ENCODE data around the gene SLC66A2. TPM values are rescaled to one million over a fixed set of nuclear protein-coding genes. Genes with fewer than 3 reads are reported as not detected.

Gene SLC66A2
- total and polyA plus RNA-seq, 3 donors from 2014 or later, result 72.5 to 143 (median 87.0) TPM

DNA sequence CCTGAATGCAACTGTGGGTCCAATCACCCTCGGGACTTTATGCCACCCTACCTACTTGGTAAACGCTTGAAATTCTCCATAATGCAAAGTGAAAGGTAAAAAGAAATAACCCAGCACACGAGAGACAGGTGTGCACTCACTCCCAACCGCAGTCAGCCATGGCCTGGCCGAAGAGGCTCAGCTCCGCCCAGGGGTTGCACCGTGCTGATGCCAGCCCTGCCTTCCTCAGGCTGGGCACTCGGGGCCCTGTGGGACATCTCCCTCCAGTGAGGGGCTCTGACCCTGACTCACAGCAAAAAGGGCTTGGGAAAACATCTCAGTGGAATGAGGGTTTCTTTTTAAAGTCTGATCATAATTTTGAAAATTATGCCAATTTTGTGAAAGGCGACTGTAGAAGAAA lies 13.3 kb downstream of the SLC66A2 start:
- intact Hi-C loops (cut with DNase I; ENCODE audit: low total_unique reads), result no loop called here
- no peak overlapping the region for H3K27ac ChIP-seq
- H3K36me3 ChIP-seq (ENCODE audit: low read depth, missing control alignments), result no peaks in the 10 kb centered on the region
- no peak overlapping the region for H3K4me3 ChIP-seq
- H3K27me3 ChIP-seq, result no peaks in the 10 kb centered on the region
- no peaks in the 10 kb centered on the region for H3K9me3 ChIP-seq
- TF ChIP-seq POLR2A (IDR thresholded peaks at IDR 0.05) (no peak), CTCF (IDR thresholded peaks at IDR 0.05) (no peak)
- DNase-seq, result peak; percentile 5
- 89 to 92% methylated on average over 6 to 9 of the region's 9 CpGs for WGBS, 2 donors
- peaks cover 10% of the 10 kb centered on the region for H3K4me1 ChIP-seq

DNA sequence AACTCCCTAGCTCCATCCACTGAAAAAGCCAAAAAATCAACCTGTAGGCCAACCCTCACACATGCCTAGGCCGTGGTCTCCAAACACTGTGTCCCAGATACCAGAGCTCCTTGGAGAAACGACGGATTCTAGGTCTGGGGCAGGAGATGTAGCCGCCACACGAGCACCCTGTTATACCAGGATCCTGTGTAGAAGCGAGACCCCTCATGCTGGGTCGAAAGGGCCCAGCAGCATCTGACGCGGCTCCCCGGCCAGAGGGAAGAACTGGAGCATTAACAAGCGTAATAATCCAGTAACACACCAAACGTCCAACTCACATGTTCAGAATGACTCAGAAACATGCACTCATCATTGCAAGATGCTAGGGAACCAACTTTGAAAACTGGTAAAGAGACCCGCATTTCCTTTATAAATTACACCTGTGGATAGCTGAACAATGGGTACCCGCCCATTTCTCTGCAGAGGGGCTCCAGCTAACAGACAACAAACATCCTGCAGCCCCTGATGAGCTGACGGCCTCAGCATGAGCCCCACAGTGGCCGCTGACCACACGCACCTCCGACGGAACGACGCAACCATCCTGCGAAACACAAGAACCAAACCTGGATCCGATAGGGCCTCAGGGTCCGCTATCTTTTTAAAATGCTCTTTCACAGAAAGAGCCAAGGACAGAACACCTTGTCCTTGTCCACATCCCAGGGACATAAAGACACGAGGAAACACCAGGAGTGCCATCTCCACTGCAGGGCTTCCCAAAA lies 14.2 kb downstream of the SLC66A2 start:
- H3K4me1 ChIP-seq, result peaks cover 8% of the 10 kb centered on the region
- WGBS, 2 donors, result 96% methylated on average over 25 of the region's 25 CpGs

DNA sequence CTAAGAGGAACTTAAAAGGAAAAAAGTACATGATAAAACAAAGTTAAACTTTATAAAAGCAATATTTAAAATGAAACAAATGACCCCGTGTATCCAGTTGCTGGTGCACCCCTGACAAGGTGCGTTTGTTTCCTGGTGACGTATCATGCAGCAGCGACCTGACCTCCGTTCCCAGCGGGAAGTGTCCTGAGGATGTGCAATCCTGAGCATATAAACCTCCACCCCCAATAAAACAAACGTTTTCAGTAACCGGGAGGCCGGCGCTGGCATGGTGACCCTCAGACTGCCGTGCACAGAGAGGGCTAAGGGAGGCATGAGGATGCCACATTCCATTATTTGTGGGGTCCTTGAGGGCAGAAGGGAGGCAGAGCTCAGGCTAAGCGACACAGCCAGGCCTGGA lies 14.8 kb downstream of the SLC66A2 start:
- Histone ChIP-seq H3K9me3 (no peaks in the 10 kb centered on the region), H3K27ac (no peak overlapping the region), H3K27me3 (no peaks in the 10 kb centered on the region), H3K4me1 (peaks cover 8% of the 10 kb centered on the region), H3K36me3 (ENCODE audit: low read depth, missing control alignments) (no peaks in the 10 kb centered on the region), H3K4me3 (no peak overlapping the region)
- 92 to 93% methylated on average over 10 to 12 of the region's 12 CpGs for WGBS, 2 donors
- no peak for TF ChIP-seq POLR2A (IDR thresholded peaks at IDR 0.05)
- TF ChIP-seq CTCF (IDR thresholded peaks at IDR 0.05), result no peak
- intact Hi-C loops (cut with DNase I; ENCODE audit: low total_unique reads), result no loop called here
- peak; percentile 8 for DNase-seq

More for the DNA sequence above, 14.2 kb downstream of the SLC66A2 start:
- no peak overlapping the region for H3K4me3 ChIP-seq
- peak; percentile 6 for DNase-seq
- TF ChIP-seq CTCF (IDR thresholded peaks at IDR 0.05), result no peak
- TF ChIP-seq POLR2A (IDR thresholded peaks at IDR 0.05), result no peak
- no peak overlapping the region for H3K27ac ChIP-seq
- H3K9me3 ChIP-seq, result no peaks in the 10 kb centered on the region
- intact Hi-C loops (cut with DNase I; ENCODE audit: low total_unique reads), result no loop called here
- no peaks in the 10 kb centered on the region for H3K27me3 ChIP-seq
- no peaks in the 10 kb centered on the region for H3K36me3 ChIP-seq (ENCODE audit: low read depth, missing control alignments)

DNA sequence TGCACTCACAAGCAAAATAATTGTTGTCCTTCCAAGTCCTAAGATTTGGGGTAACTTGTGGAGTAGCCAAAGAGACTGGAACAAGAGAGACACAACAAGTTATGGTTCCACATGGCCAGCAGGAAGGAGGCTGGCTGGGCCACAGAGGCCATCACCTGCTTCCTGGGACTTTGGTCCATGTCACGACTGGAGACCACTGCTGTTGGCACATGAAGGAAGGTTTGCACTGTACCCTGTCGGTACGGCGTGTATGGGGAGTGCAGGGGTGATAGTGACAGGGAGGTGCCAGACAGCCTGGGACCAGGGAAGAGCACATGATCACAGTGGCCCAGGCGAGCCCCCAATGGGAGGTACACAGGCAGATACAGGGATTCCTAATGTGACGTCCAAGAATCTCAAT lies 15.5 kb downstream of the SLC66A2 start:
- no peaks in the 10 kb centered on the region for H3K27me3 ChIP-seq
- peaks cover 2% of the 10 kb centered on the region for H3K4me1 ChIP-seq
- H3K36me3 ChIP-seq (ENCODE audit: low read depth, missing control alignments), result no peaks in the 10 kb centered on the region
- intact Hi-C loops (cut with DNase I; ENCODE audit: low total_unique reads), result no loop called here
- WGBS, 2 donors, result 95 to 96% methylated on average over 6 of the region's 6 CpGs
- no peak for DNase-seq
- H3K4me3 ChIP-seq, result no peak overlapping the region
- no peak for TF ChIP-seq POLR2A (IDR thresholded peaks at IDR 0.05)
- no peaks in the 10 kb centered on the region for H3K9me3 ChIP-seq
- H3K27ac ChIP-seq, result no peak overlapping the region

DNA sequence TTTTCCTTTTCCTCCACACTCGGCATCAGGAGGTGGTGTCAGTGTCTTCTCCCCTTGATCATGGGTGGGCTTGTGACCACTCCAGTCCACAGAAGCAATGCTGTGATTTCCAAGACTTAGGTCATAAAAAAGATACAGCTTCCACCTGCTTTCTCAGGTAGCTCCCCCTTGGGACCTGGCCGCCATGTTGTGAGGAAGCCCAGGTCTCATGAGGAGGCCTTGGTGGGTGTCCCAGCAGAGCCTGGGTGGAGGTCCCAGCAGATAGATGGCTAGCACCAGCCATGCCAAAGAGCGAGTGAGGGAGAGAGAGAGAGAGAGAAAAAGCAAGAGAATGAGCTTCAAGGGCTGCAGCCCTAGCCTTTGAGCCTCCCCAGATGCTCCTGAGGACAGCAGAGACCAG lies 16.0 kb downstream of the SLC66A2 start:
- no peak for TF ChIP-seq POLR2A (IDR thresholded peaks at IDR 0.05)
- no peaks in the 10 kb centered on the region for H3K9me3 ChIP-seq
- H3K27me3 ChIP-seq, result no peaks in the 10 kb centered on the region
- WGBS, 2 donors, result 96 to 100% methylated on average over 3 of the region's 3 CpGs
- DNase-seq, result no peak
- no peaks in the 10 kb centered on the region for H3K36me3 ChIP-seq (ENCODE audit: low read depth, missing control alignments)
- no peak overlapping the region for H3K27ac ChIP-seq
- no peaks in the 10 kb centered on the region for H3K4me1 ChIP-seq
- intact Hi-C loops (cut with DNase I; ENCODE audit: low total_unique reads), result no loop called here
- no peak overlapping the region for H3K4me3 ChIP-seq

- Histone ChIP-seq H3K9me3 (no peaks in the 10 kb centered on the region), H3K36me3 (ENCODE audit: low read depth, missing control alignments) (no peaks in the 10 kb centered on the region), H3K27ac (no peak overlapping the region), H3K4me1 (no peaks in the 10 kb centered on the region), H3K4me3 (no peak overlapping the region), H3K27me3 (no peaks in the 10 kb centered on the region)
- DNase-seq, result no peak
- intact Hi-C loops (cut with DNase I; ENCODE audit: low total_unique reads), result no loop called here
- 73 to 100% methylated on average over 2 to 5 of the region's 5 CpGs for WGBS, 2 donors
- TF ChIP-seq CTCF (IDR thresholded peaks at IDR 0.05), result no peak
- no peak for TF ChIP-seq POLR2A (IDR thresholded peaks at IDR 0.05)
Observed at GRCh38 chr18:79935098-79935480, 16.4 kb downstream of the SLC66A2 start.

Data from testis (tissue), 3 donors.